Stimulated activated CD4-positive, alpha-beta T cell treated with anti-CD3 and anti-CD28 coated beads, Interleukin-2, amount 100 ng/mL, for 4 hours (primary cell): ENCODE data around the gene BCDIN3D.

Experiments used
- DNase-seq: peaks from one replicate; pipeline ENCODE4 v3.0.0-alpha.2; 2020; ENCODE audit warnings: low read depth

Gene BCDIN3D

DNA sequence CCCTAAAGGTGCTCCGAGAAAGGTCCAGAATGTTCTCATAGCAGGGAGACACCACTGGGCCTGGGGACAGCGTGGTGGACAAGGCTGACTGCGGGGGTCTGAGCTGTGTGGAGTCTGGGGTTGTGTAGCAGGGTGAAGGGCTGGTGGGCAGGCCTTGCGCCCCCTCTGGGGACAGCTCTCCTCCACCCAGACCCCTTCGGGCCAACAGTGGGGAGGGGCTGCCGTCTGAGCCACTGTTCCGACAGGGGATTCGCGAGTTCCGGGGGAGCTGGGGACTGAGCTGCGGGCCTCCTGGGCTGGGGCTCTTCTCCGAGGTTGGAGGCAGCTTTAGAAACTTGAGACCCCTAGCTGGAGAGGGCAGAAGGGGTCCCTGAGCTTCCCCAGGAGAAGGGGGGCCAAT, 46.8 kb downstream of the BCDIN3D start:
- no peak for DNase-seq

GRCh38 chr12:49795654-49796105, 47.2 kb downstream of the BCDIN3D start:
- no peak for DNase-seq

- no peak for DNase-seq
These were observed 47.9 kb downstream of the BCDIN3D start for GRCh38 chr12:49794811-49795653.

DNA sequence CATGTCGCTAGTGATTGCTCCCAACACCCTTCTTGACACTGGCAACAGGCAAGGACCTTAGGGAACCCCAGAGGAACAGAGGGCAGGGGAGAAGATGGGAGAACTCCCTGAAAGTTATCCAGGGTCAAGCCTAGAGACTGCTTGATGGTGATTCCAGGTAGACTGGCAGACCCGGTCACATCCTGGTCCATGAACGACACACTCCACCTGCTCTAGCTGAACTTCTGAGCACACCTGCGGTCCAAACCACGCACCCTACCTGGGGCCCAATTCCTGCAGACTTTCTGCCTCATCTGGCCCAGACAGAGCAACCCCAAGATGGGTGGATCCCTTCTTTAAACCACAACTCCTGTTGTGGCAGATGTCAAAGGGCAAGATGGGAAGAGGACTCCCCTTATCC, 48.9 kb downstream of the BCDIN3D start:
- DNase-seq, result no peak

DNA sequence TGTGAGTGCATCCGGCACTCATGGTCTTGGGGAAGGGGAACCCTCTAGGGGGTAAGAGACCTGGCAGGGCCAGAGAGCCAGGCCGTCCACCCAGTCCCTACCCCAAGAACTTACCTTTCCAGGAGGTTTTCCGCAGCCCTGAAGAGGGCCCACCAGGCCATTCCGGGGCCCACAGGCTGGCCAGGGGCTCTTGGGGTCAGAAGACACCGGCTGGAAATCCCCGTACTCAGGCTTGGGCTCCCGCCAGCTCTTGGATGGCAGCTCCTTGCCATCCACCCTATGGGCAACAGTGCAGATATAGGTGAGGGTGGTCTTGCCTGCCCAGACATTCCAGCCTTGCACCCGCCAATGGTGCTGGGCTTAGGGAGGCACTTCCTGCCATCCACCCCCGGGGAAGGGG, 49.3 kb downstream of the BCDIN3D start:
- DNase-seq, result no peak

- DNase-seq, result no peak
These were observed 49.8 kb downstream of the BCDIN3D start for GRCh38 chr12:49792976-49793580.

GRCh38 chr12:49792181-49792970, 50.5 kb downstream of the BCDIN3D start:
- no peak for DNase-seq

GRCh38 chr12:49791700-49792099, 51.2 kb downstream of the BCDIN3D start:
- DNase-seq, result no peak

DNA sequence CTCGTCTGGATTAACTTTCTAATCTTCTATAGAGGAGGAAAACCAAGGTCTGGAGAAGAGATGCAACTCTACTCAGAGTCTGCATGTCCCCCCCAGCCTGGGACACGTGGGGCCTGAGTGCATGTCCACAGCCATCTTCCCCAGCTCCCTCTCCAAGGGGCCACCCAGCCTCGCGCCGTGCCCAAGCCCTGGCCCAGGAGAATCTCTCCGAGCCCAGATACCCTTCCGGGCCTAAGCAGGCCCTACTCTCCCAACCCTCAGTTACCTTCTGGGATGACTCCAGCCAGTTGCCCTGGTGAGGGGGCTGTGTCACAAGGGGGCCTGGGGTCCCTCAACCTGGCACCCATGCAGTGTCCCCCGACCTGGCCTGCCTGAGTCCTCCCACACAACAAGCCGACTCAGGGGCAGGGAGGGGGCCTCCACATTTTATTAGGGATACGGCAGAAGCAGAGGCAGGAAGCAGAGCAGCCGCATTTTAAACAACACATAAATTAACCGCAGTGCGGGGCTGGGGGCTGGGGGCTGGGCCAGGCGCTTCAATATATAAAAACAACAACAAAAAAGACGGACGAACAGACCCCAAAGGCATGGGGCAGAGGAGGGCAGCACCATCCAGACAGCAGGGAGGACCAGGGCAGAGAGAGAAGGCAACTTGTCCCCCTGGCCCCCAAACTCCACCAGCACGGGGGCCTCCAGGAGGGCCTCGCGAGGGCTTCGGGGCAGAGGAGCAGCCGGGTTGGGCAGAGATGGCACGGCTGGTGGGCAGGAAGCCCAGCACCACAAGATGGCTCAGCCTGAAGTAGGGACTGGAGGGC, 52.0 kb downstream of the BCDIN3D start:
- no peak for DNase-seq

GRCh38 chr12:49789992-49790391, 52.9 kb downstream of the BCDIN3D start:
- no peak for DNase-seq

- no peak for DNase-seq
These were observed 55.2 kb downstream of the BCDIN3D start for GRCh38 chr12:49787672-49788071.
